Fibroblast of lung (primary cell): ENCODE measurements around the gene GABPA. TPM values are rescaled to one million over a fixed set of nuclear protein-coding genes. Genes with fewer than 3 reads are reported as not detected.

Experiments used
- DNase-seq, 2 donors: peaks; one replicate each; pipeline versions ENCODE4 v3.0.0 to v3.0.0-alpha.2; 2010; ENCODE audit warnings: low read depth in 2 of 2
- H2AFZ ChIP-seq: 2 replicates; pipeline ENCODE4 v1.5.1; 2012; ENCODE audit warnings: low read length, control low read depth, inconsistent platforms
- H3K27ac ChIP-seq: 2 replicates; pipeline ENCODE4 v1.5.1; 2011; ENCODE audit warnings: low read length, control low read depth; ENCODE audit not compliant: insufficient read depth
- H3K27me3 ChIP-seq: 2 replicates; pipeline ENCODE4 v1.5.1; 2011; ENCODE audit warnings: mild to moderate bottlenecking, low read length; ENCODE audit not compliant: control insufficient read depth, insufficient read depth
- H3K36me3 ChIP-seq: 2 replicates; pipeline ENCODE4 v1.5.1; 2011; ENCODE audit warnings: low read length; ENCODE audit not compliant: control insufficient read depth, insufficient read depth
- H3K4me1 ChIP-seq: 2 replicates; pipeline ENCODE4 v1.5.1; 2011; ENCODE audit warnings: low read length; ENCODE audit not compliant: control insufficient read depth, insufficient read depth; ENCODE audit errors: extremely low read depth
- H3K4me2 ChIP-seq: 2 replicates; pipeline ENCODE4 v1.5.1; 2011; ENCODE audit warnings: low read length, control low read depth; ENCODE audit not compliant: insufficient read depth; ENCODE audit errors: extremely low read depth
- H3K4me3 ChIP-seq, 4 experiments: fragments of 200-600 bp in 1 of 4; sonication (generic) in 1 of 4; replicated peaks in 1 of 4; 2 replicates each; pipeline ENCODE4 v1.5.1; 2011 to 2016; ENCODE audit warnings: low read length in 4 of 4, low read depth in 3 of 4, mild to moderate bottlenecking in 3 of 4, control low read depth in 2 of 4, inconsistent platforms in 1 of 4, mixed read lengths in 1 of 4; ENCODE audit not compliant: insufficient read depth in 1 of 4; ENCODE audit errors: control extremely low read depth in 1 of 4
- H3K79me2 ChIP-seq: 2 replicates; pipeline ENCODE4 v1.5.1; 2012; ENCODE audit warnings: mild to moderate bottlenecking, low read length, inconsistent platforms; ENCODE audit not compliant: control insufficient read depth, insufficient read depth
- H3K9ac ChIP-seq: 2 replicates; pipeline ENCODE4 v1.5.1; 2011; ENCODE audit warnings: mild to moderate bottlenecking, low read length, control low read depth; ENCODE audit not compliant: insufficient read depth
- H3K9me3 ChIP-seq: 2 replicates; pipeline ENCODE4 v1.5.1; 2012; ENCODE audit warnings: low read depth, low read length; ENCODE audit not compliant: control insufficient read depth, insufficient read depth
- H4K20me1 ChIP-seq: 2 replicates; pipeline ENCODE4 v1.5.1; 2011; ENCODE audit warnings: low read length; ENCODE audit not compliant: control insufficient read depth, insufficient read depth; ENCODE audit errors: extremely low read depth
- CTCF ChIP-seq, 2 donors: IDR thresholded peaks in 1 of 2; conservative IDR thresholded peaks in 1 of 2; 1 replicate in 1 of 2; 2 replicates in 1 of 2; pipeline ENCODE4 v1.5.1; 2011 to 2012; ENCODE audit warnings: low read length in 2 of 2, control low read depth in 1 of 2, inconsistent platforms in 1 of 2, low read depth in 1 of 2, mild to moderate bottlenecking in 1 of 2
- EZH2 ChIP-seq: IDR thresholded peaks from 2 replicates; pipeline ENCODE4 v1.5.1; 2012; ENCODE audit warnings: low read length, control low read depth, mild to moderate bottlenecking; ENCODE audit errors: missing control alignments
- polyA plus RNA-seq, 2 donors: library from polyadenylated mRNA; depleted of rRNA in 1 of 2; stranded (reverse) in 1 of 2; unstranded in 1 of 2; fragments of >200 nt; gene quantifications; 2 replicates each; pipeline ENCODE4 v1.2.1, GENCODE V29; 2011 to 2012; ENCODE audit warnings: missing spikeins in 1 of 2
- total RNA-seq: library from RNA; depleted of rRNA; stranded (reverse); fragments of >200 nt; gene quantifications from 2 replicates; pipeline ENCODE4 v1.2.1, GENCODE V29; 2014

The GABPA gene
- total and polyA plus RNA-seq, 2 donors (not counting 1 experiment from before 2014, with no cell fraction given) = 20.5 to 28.6 TPM

- Histone ChIP-seq H3K4me1 (no peaks in the 10 kb centered on the region), H3K9me3 (no peaks in the 10 kb centered on the region), H2AFZ (no peak overlapping the region), H3K4me2 (no peak overlapping the region), H3K36me3 (peaks cover 2% of the 10 kb centered on the region), H3K4me3 (no peak overlapping the region), H3K27me3 (no peaks in the 10 kb centered on the region), H3K9ac (no peak overlapping the region), H3K79me2 (no peaks in the 10 kb centered on the region), H3K27ac (no peak overlapping the region), H4K20me1 (no peaks in the 10 kb centered on the region)
- no peak for DNase-seq
- TF ChIP-seq EZH2 (no peak), CTCF (conservative IDR thresholded peaks at IDR 0.05 in 1 of 2, IDR thresholded peaks at IDR 0.05 in 1 of 2; ENCODE audit: low read depth in 1 of 2, low read length in 2 of 2) (no peak)
Measured at GRCh38 chr21:25750085-25750484, 15.3 kb downstream of the GABPA start.

- H3K36me3 ChIP-seq = peaks cover under 1% of the 10 kb centered on the region
- H3K4me1 ChIP-seq = no peaks in the 10 kb centered on the region
- H3K79me2 ChIP-seq = no peaks in the 10 kb centered on the region
- H3K4me3 ChIP-seq = no peak overlapping the region
- TF ChIP-seq EZH2 (no peak), CTCF (conservative IDR thresholded peaks at IDR 0.05 in 1 of 2, IDR thresholded peaks at IDR 0.05 in 1 of 2; ENCODE audit: low read depth in 1 of 2, low read length in 2 of 2) (no peak)
- H3K4me2 ChIP-seq = no peak overlapping the region
- no peak for DNase-seq
- H3K9ac ChIP-seq = no peak overlapping the region
- no peaks in the 10 kb centered on the region for H3K27me3 ChIP-seq
- H2AFZ ChIP-seq = no peak overlapping the region
- H3K9me3 ChIP-seq = no peaks in the 10 kb centered on the region
- H4K20me1 ChIP-seq = no peaks in the 10 kb centered on the region
- no peak overlapping the region for H3K27ac ChIP-seq
Measured at GRCh38 chr21:25752416-25752815, 17.6 kb downstream of the GABPA start.

GRCh38 chr21:25756190-25756932, 21.6 kb downstream of the GABPA start:
- Histone ChIP-seq H3K27ac (no peak overlapping the region), H3K27me3 (no peaks in the 10 kb centered on the region), H4K20me1 (no peaks in the 10 kb centered on the region), H3K9ac (no peak overlapping the region), H3K4me2 (no peak overlapping the region), H3K4me1 (no peaks in the 10 kb centered on the region), H3K9me3 (no peaks in the 10 kb centered on the region), H2AFZ (no peak overlapping the region), H3K4me3 (no peak overlapping the region), H3K79me2 (no peaks in the 10 kb centered on the region), H3K36me3 (no peaks in the 10 kb centered on the region)
- DNase-seq = no peak
- TF ChIP-seq CTCF (conservative IDR thresholded peaks at IDR 0.05 in 1 of 2, IDR thresholded peaks at IDR 0.05 in 1 of 2; ENCODE audit: low read depth in 1 of 2, low read length in 2 of 2) = no peak
- TF ChIP-seq EZH2 = no peak
